PC-9 (cell line): ENCODE measurements around the gene ZNF526. TPM values are rescaled to one million over a fixed set of nuclear protein-coding genes. Genes with fewer than 3 reads are reported as not detected.

ENCODE experiments used
- BruUV-seq: library from RNA; stranded (reverse); fragments of 400-500 nt; replicated peaks from 2 replicates; lab custom pipeline; 2021; lab: Mats Ljungman, UMichigan
- CTCF ChIA-PET: fragments of 300-600 bp; sonication (Branson Sonifier 250); formaldehyde crosslinking; loops from one replicate; lab custom pipeline; 2022; ENCODE audit warnings: antibody characterized with exemption; lab: Charles Lee
- POLR2A ChIA-PET: fragments of 300-600 bp; sonication (Branson Sonifier 250); formaldehyde crosslinking; loops from one replicate; lab custom pipeline; 2022; ENCODE audit warnings: antibody characterized with exemption; ENCODE audit not compliant: unreplicated experiment; lab: Charles Lee
- DNase-seq, 2 experiments: peaks; one replicate each; pipeline versions ENCODE4 v3.0.0 to v3.0.0-alpha.2; 2015 to 2022; ENCODE audit warnings: mixed read lengths in 1 of 2
- H2AFZ ChIP-seq: fragments of 200-600 bp; sonication (generic); 2 replicates; pipeline ENCODE4 v1.8.1; 2017; ENCODE audit warnings: antibody characterized with exemption
- H3F3A ChIP-seq: fragments of 200-600 bp; sonication (generic); 2 replicates; pipeline ENCODE4 v1.8.1; 2017; ENCODE audit warnings: antibody characterized with exemption, mild to moderate bottlenecking, low read depth; ENCODE audit not compliant: insufficient read depth
- H3K27ac ChIP-seq: fragments of 200-600 bp; sonication (generic); 2 replicates; pipeline ENCODE4 v1.6.1; 2016; ENCODE audit warnings: mixed run types
- H3K27me3 ChIP-seq: fragments of 200-600 bp; sonication (generic); 2 replicates; pipeline ENCODE4 v1.6.1; 2016; ENCODE audit warnings: low read depth, mixed run types; ENCODE audit not compliant: insufficient read depth
- H3K36me3 ChIP-seq: fragments of 200-600 bp; sonication (generic); 2 replicates; pipeline ENCODE4 v1.6.1; 2016; ENCODE audit warnings: low read depth, mixed run types
- H3K4me1 ChIP-seq: fragments of 200-600 bp; sonication (generic); replicated peaks from 2 replicates; pipeline ENCODE4 v1.6.1; 2016; ENCODE audit warnings: mixed run types; ENCODE audit not compliant: insufficient read depth
- H3K4me2 ChIP-seq: fragments of 200-600 bp; sonication (generic); 2 replicates; pipeline ENCODE4 v1.6.1; 2017; ENCODE audit warnings: mixed run types
- H3K4me3 ChIP-seq: fragments of 200-600 bp; sonication (generic); 2 replicates; pipeline ENCODE4 v1.6.1; 2016; ENCODE audit warnings: mixed run types
- H3K79me2 ChIP-seq: fragments of 200-600 bp; sonication (generic); 2 replicates; pipeline ENCODE4 v1.6.1; 2017; ENCODE audit warnings: low read depth, mixed run types
- H3K9me2 ChIP-seq: fragments of 200-600 bp; sonication (generic); 2 replicates; pipeline ENCODE4 v1.8.1; 2017; ENCODE audit warnings: mild to moderate bottlenecking; ENCODE audit not compliant: insufficient read depth
- H3K9me3 ChIP-seq: fragments of 200-600 bp; sonication (generic); 2 replicates; pipeline ENCODE4 v1.8.1; 2016; ENCODE audit warnings: low read depth; ENCODE audit not compliant: insufficient read depth
- H4K20me1 ChIP-seq: fragments of 200-600 bp; sonication (generic); 2 replicates; pipeline ENCODE4 v1.8.1; 2017; ENCODE audit not compliant: insufficient read depth
- CTCF ChIP-seq: fragments of 200-600 bp; sonication (generic); conservative IDR thresholded peaks from 2 replicates; pipeline ENCODE4 v1.6.1; 2017; ENCODE audit warnings: mixed run types, antibody characterized with exemption, mild to moderate bottlenecking, moderate library complexity
- EZH2 ChIP-seq: fragments of 200-600 bp; sonication (generic); IDR thresholded peaks from 2 replicates; pipeline ENCODE4 v1.8.0; 2017; ENCODE audit warnings: antibody characterized with exemption, low read depth
- intact Hi-C: fragments of 100-400 bp; cut with micrococcal nuclease; formaldehyde crosslinking; loops from one replicate; pipeline ENCODE4 v1.10.0; 2022; ENCODE audit not compliant: unreplicated experiment
- total RNA-seq: library from RNA; stranded (reverse); gene quantifications from 2 replicates; pipeline ENCODE4 v1.2.3, GENCODE V29; 2021

ZNF526 gene
- total RNA-seq, 1 experiment from 2014 or later: 13.4 TPM

- Histone ChIP-seq H3K27ac (peak within 1 kb of the TSS; percentile 75), H3F3A (peaks cover 10% of the 10 kb centered on the region; the same call in 1 of the 2 replicates), H3K4me1 (peaks cover 39% of the 10 kb centered on the region), H3K9me3 (no peaks in the 10 kb centered on the region), H3K4me2 (peak within 1 kb of the TSS; percentile 89), H3K27me3 (no peaks in the 10 kb centered on the region), H3K4me3 (peak within 1 kb of the TSS; percentile 75), H3K9me2 (no peaks in the 10 kb centered on the region), H4K20me1 (peaks cover 28% of the 10 kb centered on the region), H3K79me2 (peaks cover 90% of the 10 kb centered on the region), H2AFZ (peak within 1 kb of the TSS; percentile 81), H3K36me3 (peaks cover 17% of the 10 kb centered on the region)
- POLR2A ChIA-PET: no interaction called here
- peak; percentile 90 to 99 for DNase-seq
- CTCF ChIA-PET: interaction anchor here (0.6 kb wide), 1 partner anchor 9 kb away, joined by 3 read pairs; no protein-coding TSS in a partner anchor
- intact Hi-C loops: loop anchor here (1.0 to 5.0 kb wide), 3 partner anchors 10 to 65 kb away; no protein-coding TSS in a partner anchor
- TSS peak; percentile 16 for BruUV-seq
- TF ChIP-seq EZH2 (no peak), CTCF (no peak)
Observed at GRCh38 chr19:42217520-42218437, 2.3 kb upstream of the ZNF526 start, which contains the start of gene DEDD2. DEDD2 (minus strand) TSS chr19:42217677; CDS start chr19:42217007, 670 bp downstream.

GRCh38 chr19:42220751-42221097 is 612 bp downstream of the ZNF526 start:
- CTCF ChIA-PET: interaction anchor here (0.6 kb wide), 1 partner anchor 124 kb away, joined by 3 read pairs; no protein-coding TSS in a partner anchor
- H3K79me2 ChIP-seq: peaks cover 64% of the 10 kb centered on the region
- no TSS peak for BruUV-seq
- peak overlapping the region; percentile 83 for H2AFZ ChIP-seq
- H3K27ac ChIP-seq: 0 out of 2 replicates have a peak overlapping the region, but pooled peaks have one; percentile 1
- intact Hi-C loops: loop anchor here (1.0 to 5.0 kb wide), 2 partner anchors 22 to 88 kb away; partner anchors contain the start of genes GSK3A and POU2F2
- H3K4me1 ChIP-seq: peaks cover 28% of the 10 kb centered on the region
- H3K9me2 ChIP-seq: no peaks in the 10 kb centered on the region
- H3K4me2 ChIP-seq: peak overlapping the region; percentile 94
- peak overlapping the region; percentile 84 for H3K4me3 ChIP-seq
- peaks cover 4% of the 10 kb centered on the region; the same call in 1 of the 2 replicates for H3F3A ChIP-seq
- H4K20me1 ChIP-seq: peaks cover 7% of the 10 kb centered on the region
- peaks cover 6% of the 10 kb centered on the region; the same call in 1 of the 2 replicates for H3K36me3 ChIP-seq
- H3K9me3 ChIP-seq: no peaks in the 10 kb centered on the region
- H3K27me3 ChIP-seq: no peaks in the 10 kb centered on the region
- DNase-seq: no peak
- POLR2A ChIA-PET: no interaction called here
- TF ChIP-seq CTCF: no peak

- BruUV-seq: no TSS peak
Observed at GRCh38 chr19:42224940-42225717, 5.0 kb downstream of the ZNF526 start.

More at GRCh38 chr19:42224940-42225717, 5.0 kb downstream of the ZNF526 start:
- Histone ChIP-seq H2AFZ (no peak overlapping the region), H3K79me2 (peaks cover 30% of the 10 kb centered on the region), H3K4me2 (no peak overlapping the region), H3K9me3 (no peaks in the 10 kb centered on the region), H3K27ac (no peak overlapping the region), H3K4me1 (peaks cover 7% of the 10 kb centered on the region), H3F3A (peaks cover 7% of the 10 kb centered on the region; the same call in 1 of the 2 replicates), H3K4me3 (no peak overlapping the region), H3K36me3 (peaks cover 12% of the 10 kb centered on the region; the same call in 1 of the 2 replicates), H3K27me3 (no peaks in the 10 kb centered on the region), H4K20me1 (peaks cover 8% of the 10 kb centered on the region; the same call in 1 of the 2 replicates), H3K9me2 (no peaks in the 10 kb centered on the region)
- CTCF ChIA-PET: no interaction called here
- intact Hi-C loops: loop anchor here (5.0 kb wide), 1 partner anchor 93 kb away; the partner anchor contains the start of gene POU2F2
- no peak for TF ChIP-seq CTCF
- TF ChIP-seq EZH2: no peak
- no peak for DNase-seq
- POLR2A ChIA-PET: no interaction called here
